OCI-M1 (cell line): ENCODE results near the gene KIF7.

Experiments used
- DNase-seq: peaks from one replicate; lab custom pipeline; 2025; lab: John Stamatoyannopoulos, UW

Gene KIF7

GRCh38 chr15:89669309-89669865 is 14.1 kb upstream of the KIF7 start:
- DNase-seq = no peak

- no peak for DNase-seq
These were observed 12.9 kb upstream of the KIF7 start for GRCh38 chr15:89668171-89668570.

GRCh38 chr15:89667706-89667960 is 12.4 kb upstream of the KIF7 start:
- DNase-seq = no peak

- DNase-seq = no peak
These were observed 11.8 kb upstream of the KIF7 start for GRCh38 chr15:89666858-89667705.

GRCh38 chr15:89666184-89666857 is 11.1 kb upstream of the KIF7 start:
- no peak for DNase-seq

GRCh38 chr15:89665449-89666181 is 10.3 kb upstream of the KIF7 start:
- no peak for DNase-seq

GRCh38 chr15:89664441-89665350 is 9.4 kb upstream of the KIF7 start:
- no peak for DNase-seq

GRCh38 chr15:89662893-89663626 is 7.8 kb upstream of the KIF7 start:
- DNase-seq = no peak

GRCh38 chr15:89660556-89660955 is 5.3 kb upstream of the KIF7 start:
- DNase-seq = no peak

- DNase-seq = no peak
These were observed 4.0 kb upstream of the KIF7 start for GRCh38 chr15:89659295-89659694.

GRCh38 chr15:89657686-89658200 is 2.5 kb upstream of the KIF7 start:
- no peak for DNase-seq

GRCh38 chr15:89656116-89656815 is 999 bp upstream of the KIF7 start:
- DNase-seq = peak; percentile 43

GRCh38 chr15:89654301-89654761 is 936 bp downstream of the KIF7 start:
- no peak for DNase-seq

- no peak for DNase-seq
These were observed 1.7 kb downstream of the KIF7 start for GRCh38 chr15:89653578-89653977.

- no peak for DNase-seq
These were observed 2.6 kb downstream of the KIF7 start for GRCh38 chr15:89652666-89653065.

GRCh38 chr15:89652131-89652530 is 3.1 kb downstream of the KIF7 start:
- DNase-seq = no peak

GRCh38 chr15:89649716-89650115 is 5.6 kb downstream of the KIF7 start:
- DNase-seq = no peak

GRCh38 chr15:89649013-89649625 is 6.1 kb downstream of the KIF7 start:
- DNase-seq = no peak
